DMS79 (cell line): ENCODE results near the gene PREP.
A peak's percentile ranks its signal among the peaks of the same experiment; 100 is the strongest.
"Not testable (repeated sequence)": the region's sequence is repeated elsewhere in the genome, so short reads cannot be mapped to it uniquely, and the experiment has no call there.

Source experiments
- DNase-seq: peaks from one replicate; lab custom pipeline; 2025; lab: John Stamatoyannopoulos, UW

PREP gene

GRCh38 chr6:105269390-105269789 lies 133.5 kb downstream of the PREP start:
- no peak for DNase-seq

- no peak for DNase-seq
Observed at GRCh38 chr6:105263685-105264610, 138.9 kb downstream of the PREP start.

DNA sequence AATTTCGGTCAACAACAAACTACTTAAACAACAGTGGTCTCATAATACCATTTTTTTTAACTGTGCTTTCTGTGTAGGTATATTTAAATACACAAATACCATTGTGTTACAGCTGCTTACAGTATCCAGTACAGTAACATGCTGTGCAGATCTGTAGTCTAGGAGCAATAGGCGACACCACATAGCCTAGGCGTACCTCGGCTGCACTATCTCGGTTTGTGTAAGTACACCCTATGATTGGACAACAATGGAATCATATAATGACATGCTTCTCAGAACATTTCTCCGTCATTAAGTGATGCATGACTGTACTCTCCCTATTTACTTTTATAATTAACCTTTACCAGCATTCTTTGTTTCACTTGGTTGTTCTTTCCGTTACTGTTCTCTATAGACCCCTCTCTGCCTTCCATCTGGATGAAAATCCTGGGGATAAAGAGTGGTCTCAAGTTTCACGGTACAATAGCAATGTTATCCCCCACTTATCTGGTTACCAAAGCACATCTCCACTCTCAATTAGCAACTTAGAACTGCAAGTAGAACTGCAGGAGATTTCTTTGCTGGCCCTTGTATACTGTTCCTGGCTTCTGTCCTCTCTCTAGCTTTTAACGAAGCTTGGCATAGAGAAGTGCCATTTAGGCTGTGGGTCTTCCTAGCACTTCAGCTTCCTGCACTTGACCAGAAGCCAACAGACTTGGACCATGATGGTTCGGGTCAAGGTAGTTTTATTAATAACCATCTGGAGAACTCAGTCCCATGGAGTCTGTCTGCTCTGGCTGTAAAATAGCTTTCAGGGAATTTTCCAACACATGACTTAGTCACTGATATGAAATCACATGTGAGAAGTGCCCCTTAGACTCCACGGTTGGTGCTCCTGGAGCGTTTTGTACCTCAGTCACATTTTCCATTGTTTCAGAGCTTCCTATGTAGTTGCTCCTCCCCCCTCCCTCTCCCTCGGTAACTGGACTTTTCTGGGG lies 142.7 kb downstream of the PREP start:
- DNase-seq, result peak; percentile 92

- no peak for DNase-seq
Observed at GRCh38 chr6:105258816-105259215, 144.1 kb downstream of the PREP start.

DNA sequence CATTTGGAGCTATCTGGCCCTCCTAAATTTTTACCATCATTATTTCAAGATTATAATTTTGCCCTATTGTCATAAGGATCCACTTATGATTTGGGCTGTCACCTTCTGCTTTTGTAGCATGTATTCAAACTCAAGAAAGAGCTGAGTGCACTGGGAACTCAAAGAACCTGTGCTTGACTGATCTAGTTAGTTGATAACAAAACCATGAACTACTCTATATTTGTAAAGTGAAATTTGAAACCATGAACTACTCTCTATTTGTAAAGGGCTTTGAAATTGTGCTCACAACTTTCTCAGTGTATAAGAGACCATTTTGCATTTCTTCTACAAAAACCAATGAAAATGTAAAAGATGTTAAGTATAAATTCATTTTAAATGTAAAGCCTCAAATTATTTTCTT lies 145.5 kb downstream of the PREP start:
- peak; percentile 72 for DNase-seq

DNA sequence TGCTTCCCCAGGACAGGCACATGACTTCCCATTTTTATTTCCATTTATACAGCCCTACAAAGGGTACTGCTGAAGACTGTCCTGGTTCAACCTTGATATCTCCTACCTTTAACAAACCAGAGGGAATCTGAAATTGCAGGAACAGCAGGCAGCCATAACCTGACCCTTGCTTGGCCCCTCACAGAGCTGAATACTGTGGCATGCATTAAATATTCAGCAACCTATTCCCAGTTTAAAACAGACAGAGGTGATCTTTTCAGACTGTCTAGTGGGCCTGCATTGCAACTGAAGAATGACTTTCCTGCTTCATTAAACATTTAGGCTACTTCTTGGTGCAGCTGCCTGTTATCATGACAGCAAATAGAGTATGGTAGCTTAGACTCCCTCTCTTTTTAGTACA lies 146.3 kb downstream of the PREP start:
- no peak for DNase-seq

GRCh38 chr6:105253787-105254186 lies 149.1 kb downstream of the PREP start:
- no peak for DNase-seq

GRCh38 chr6:105251689-105252088 lies 151.2 kb downstream of the PREP start:
- no peak for DNase-seq

- DNase-seq, result no peak
Observed at GRCh38 chr6:105250533-105250932, 152.3 kb downstream of the PREP start.

DNA sequence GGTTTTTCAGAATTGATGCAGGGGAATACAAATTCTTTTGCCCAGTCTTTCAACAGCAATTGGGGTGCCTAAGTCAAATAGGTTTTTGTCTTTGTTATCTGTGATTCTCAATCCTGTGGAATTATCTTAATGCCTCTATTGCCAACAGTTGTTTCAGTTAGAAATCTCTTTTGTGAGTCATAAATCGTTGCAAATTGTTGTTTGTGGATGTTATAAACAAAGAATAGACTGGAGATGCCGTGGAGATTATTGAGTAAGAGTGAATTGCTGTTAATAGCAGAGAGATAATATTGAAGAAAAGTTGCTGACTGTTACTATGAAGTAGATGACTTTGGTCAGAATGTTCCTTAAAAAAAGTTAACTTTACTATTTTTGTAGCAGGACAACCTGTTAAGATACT lies 159.4 kb downstream of the PREP start:
- DNase-seq, result no peak

DNA sequence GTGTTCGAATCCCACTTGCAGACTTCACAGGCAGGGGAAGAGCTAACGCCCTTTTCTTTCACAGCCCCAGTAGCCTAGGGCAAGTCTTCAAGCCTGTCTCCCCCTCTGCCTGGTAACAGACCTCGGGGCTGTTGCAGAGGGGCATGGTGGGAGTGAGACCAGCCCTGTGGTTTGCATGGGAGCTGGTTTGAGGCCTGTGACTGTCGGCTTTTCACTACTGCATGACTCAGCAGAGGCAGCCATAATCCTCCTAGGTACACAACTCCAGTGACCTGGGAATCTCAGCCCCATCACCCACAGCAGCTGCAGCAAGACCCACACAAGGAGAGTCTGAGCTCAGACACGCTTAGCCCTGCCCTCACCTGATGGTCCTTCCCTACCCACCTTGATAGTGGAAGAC lies 167.7 kb downstream of the PREP start:
- no peak for DNase-seq

DNA sequence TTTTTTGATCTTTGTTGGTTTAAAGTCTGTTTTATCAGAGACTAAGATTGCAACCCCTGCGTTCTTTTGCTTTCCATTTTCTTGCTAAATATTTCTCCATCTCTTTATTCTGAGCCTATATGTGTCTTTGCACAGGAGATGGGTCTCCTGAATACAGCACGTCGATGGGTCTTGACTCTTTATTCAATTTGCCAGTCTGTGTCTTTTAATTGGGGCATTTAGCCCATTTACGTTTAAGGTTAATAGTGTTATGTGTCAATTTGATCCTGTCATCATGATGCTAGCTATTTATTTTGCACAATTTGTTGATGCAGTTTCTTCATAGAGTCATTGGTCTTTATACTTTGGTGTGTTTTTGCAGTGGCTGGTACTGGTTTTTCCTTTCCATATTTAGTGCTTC lies 171.1 kb downstream of the PREP start:
- not testable (repeated sequence) for DNase-seq
